Peyer's patch (tissue), 4 donors: ENCODE measurements around the gene ZMIZ1.

ENCODE experiments used
- POLR2A ChIP-seq, 2 donors: fragments of 450-650 bp; IDR thresholded peaks; one replicate each; pipeline ENCODE4 v1.5.1; 2017; ENCODE audit warnings: antibody characterized with exemption in 2 of 2, mild to moderate bottlenecking in 2 of 2, moderate library complexity in 2 of 2
- TF ChIP-seq, protein P1 (sequence below), 6 experiments: fragments of 450-650 bp in 4 of 6; fragments of 200-600 bp in 2 of 6; sonication (generic) in 1 of 6; IDR thresholded peaks; one replicate each; pipeline ENCODE4 v1.5.1; 2017 to 2019; ENCODE audit warnings: antibody characterized with exemption in 6 of 6, mild to moderate bottlenecking in 3 of 6, moderate library complexity in 1 of 6

DNA sequence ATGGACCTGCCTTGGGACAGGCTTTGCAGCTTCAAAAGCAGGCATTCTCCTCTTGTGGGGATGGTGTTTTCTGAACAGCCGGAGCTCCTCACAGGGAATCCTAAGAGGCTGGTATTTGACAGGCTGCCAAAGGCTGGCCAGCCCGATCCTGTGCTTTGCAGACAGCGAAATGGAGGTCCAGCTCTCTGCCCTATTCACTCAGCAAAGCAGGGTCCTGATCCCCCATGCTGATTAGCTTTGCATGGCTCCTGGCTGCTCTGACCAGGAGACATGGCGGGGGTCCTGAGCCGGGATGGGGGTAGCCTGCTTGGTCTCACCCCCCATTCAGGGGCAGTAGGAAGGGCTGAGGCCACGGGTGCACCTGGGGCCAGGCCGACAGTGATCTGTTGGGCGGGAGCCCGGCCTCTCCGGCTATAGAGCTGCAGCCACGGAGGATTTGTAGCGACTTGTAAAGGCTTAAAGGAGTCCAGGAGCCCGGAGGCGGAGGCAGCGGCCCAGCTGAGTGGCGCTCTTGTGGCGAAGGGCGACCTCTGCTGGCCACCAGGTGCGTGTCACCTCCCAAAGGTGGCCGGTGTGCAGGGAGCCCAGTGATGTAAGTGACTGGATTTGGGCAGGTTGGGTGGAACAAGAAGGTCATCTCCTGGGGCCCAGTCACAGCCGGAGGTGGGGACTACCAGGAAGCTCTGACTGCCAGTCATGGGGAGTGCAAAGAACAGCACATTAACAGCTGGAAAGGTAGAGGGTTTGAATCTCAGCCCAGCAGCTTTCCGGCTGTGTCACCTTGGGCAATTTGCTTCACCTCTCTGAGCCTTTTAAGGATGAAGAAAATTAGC, 126.5 kb downstream of the ZMIZ1 start:
- TF ChIP-seq POLR2A (IDR thresholded peaks at IDR 0.05) = no peak
- TF ChIP-seq, protein P1, sequence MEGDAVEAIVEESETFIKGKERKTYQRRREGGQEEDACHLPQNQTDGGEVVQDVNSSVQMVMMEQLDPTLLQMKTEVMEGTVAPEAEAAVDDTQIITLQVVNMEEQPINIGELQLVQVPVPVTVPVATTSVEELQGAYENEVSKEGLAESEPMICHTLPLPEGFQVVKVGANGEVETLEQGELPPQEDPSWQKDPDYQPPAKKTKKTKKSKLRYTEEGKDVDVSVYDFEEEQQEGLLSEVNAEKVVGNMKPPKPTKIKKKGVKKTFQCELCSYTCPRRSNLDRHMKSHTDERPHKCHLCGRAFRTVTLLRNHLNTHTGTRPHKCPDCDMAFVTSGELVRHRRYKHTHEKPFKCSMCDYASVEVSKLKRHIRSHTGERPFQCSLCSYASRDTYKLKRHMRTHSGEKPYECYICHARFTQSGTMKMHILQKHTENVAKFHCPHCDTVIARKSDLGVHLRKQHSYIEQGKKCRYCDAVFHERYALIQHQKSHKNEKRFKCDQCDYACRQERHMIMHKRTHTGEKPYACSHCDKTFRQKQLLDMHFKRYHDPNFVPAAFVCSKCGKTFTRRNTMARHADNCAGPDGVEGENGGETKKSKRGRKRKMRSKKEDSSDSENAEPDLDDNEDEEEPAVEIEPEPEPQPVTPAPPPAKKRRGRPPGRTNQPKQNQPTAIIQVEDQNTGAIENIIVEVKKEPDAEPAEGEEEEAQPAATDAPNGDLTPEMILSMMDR (IDR thresholded peaks at IDR 0.05) = peak; percentile 86 to 96 (median 94)
